Measurements from ENCODE around the gene TEN1.

TEN1 gene

DNA sequence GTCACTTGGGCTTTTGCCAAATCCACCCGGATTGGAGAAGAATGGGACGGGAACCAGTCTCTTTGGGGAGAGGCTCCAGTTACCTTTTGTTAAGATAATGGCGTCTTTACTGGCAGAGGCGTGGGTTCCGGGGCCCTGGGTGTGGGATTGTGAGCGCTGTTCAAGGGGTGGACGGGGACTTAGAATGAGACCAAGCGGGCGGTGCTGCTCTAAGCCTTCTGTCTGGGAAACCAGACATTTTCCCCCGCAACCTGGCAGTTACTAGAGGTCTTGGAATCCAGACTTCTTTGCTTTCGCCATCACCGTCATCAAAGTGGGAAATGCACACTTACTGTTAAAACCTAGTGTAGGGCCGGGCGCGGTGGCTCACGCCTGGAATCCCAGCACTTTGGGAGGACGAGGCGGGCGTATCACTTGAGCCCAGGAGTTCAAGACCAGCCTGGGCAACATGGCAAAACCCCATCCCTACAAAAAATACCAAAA lies 706 bp downstream of the TEN1 start:
- DNase-seq = no peak

DNA sequence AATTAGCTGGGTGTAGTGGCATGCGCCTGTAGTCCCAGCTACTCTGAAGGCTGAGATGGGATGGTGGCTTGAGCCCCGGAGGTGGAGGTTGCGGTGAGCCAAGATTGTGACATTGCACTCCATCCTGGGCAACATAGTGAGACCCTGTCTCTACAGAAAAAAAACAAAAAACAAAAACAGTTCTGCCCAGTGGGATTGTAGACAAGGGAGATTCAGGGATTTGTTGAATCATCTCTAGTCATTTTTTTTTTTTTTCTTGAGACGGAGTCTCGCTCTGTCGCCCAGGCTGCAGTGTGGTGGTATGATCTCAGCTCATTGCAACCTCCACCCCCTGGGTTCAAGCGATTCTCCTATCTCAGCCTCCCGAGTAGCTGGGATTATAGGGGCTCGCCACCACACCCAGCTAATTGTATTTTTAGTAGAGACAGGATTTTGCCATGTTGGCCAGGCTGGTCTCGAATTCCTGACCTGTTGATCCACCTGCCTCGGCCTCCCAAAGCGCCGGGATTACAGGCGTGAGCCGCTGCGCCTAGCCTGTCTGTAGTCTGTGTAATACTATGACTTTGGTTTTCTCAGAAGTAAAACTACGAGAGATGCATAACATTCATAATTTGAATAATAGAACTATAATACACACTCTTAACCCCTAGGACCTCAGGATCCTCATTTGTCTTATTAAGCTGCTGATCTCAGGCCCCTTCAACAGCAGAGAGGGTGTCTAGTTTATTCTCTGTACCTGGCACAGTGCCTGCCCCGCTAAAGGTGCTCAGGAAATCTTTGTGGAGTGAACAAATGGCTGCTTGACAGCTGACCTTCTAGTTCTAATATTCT lies 1.4 kb downstream of the TEN1 start:
- DNase-seq = no peak

DNA sequence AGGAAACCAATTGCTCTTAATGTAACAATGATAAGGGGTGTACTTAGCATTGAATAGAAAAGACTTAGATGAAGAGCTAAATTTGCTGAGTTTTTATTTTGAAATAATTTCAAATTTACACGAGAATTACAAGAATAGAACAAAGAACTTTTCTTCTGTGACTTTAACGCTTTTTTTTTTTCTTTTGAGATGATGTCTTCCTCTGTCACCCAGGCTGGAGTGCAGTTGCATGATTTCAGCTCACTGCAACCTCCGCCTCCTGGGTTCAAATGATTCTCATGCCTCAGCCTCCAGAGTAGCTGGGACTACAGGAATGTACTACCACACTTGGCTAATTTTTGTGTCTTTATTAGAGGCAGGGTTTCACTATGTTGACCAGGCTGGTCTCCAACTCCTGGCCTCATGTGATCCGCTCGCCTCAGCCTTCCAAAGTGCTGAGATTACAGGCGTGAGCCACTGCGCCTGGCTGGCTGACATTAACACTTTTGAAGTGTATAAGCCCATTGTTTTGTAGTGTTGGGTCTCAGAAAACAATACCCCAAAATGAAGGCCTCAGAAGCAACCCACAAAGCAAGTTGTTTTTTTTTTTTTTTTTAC lies 2.1 kb downstream of the TEN1 start:
- DNase-seq = no peak

DNA sequence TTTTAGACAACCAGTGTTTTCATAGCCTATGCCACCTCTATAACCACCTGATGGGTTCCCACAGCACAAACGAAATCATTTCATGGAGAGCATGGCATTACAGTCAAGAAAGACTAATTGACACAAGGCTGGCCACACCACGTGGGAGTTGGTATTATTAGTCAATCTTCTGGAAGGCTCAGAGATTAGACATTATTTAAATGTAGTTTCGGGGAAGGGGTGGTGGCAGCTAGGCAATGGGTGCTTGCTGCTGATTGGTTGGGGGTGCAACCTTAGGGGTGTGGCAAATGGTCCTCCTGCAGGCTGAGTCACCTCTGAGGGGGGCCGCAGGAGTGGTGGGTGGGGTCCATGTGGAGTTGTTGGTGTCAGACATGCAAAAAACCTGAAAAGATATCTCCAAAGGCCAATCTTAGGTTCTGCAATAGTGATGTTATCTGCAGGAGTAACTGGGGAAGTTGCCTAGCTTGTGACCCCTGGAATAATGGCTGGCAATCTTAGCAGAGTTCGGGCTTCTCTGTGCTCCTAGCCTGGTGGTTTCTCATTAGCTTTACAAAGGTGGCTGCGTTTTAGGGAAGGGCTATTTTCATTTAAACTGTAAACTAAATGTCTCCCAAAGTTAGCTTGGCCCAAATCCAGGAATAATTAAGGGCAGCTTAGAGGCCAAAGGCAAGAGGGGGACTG lies 4.6 kb downstream of the TEN1 start:
- no peak for DNase-seq

DNA sequence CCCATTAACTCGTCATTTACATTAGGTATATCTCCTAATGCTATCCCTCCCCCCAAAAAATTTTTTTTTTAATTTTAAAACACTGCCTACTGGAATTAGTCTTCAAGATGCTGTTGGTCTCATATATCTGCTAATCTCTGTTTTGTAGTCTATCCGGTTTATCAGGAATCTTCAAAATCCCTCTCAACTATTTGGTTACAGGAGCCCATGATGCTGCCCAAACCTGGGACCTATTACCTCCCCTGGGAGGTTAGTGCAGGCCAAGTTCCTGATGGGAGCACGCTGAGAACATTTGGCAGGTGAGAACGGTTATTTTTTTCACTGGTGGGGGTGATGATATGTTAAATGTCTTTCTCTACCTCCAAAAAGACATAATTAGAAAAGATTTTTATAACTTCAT lies 6.9 kb downstream of the TEN1 start:
- no peak for DNase-seq

DNA sequence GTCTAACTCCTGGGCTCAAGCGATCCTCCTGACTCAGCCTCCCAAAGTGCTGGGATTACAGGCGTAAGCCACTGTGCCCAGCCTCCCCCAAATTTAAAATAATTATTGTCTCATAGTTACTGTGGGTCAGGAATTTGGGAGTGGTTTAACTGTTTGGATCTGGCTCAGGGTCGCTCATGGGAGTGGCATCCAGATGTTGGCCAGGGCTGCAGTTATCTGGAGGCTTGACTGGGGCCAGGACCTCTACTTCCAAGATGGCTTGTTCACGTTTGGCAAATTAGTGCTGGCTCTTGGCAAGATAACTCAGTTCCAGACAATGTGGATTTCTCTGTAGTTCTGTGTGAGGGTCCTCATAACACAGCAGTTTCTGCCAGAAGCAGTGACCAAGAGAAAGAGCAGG lies 8.0 kb downstream of the TEN1 start:
- no peak for DNase-seq

DNA sequence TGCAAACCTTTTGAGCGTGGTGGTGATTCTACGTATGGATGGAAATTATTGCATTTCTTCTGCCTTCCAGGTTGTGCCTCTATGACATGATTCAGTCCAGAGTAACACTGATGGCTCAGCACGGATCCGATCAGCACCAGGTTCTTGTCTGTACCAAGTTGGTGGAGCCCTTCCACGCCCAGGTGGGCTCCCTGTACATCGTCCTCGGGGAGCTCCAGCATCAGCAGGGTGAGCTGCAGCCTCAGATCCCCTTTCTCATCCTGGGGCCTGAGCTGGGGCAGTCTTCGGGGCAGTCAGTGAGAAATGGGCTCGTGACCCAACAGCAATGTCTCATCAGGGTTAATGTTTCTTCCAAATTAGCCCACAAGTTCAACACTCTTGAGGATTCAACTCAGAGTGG lies 12.4 kb downstream of the TEN1 start:
- no peak for DNase-seq

DNA sequence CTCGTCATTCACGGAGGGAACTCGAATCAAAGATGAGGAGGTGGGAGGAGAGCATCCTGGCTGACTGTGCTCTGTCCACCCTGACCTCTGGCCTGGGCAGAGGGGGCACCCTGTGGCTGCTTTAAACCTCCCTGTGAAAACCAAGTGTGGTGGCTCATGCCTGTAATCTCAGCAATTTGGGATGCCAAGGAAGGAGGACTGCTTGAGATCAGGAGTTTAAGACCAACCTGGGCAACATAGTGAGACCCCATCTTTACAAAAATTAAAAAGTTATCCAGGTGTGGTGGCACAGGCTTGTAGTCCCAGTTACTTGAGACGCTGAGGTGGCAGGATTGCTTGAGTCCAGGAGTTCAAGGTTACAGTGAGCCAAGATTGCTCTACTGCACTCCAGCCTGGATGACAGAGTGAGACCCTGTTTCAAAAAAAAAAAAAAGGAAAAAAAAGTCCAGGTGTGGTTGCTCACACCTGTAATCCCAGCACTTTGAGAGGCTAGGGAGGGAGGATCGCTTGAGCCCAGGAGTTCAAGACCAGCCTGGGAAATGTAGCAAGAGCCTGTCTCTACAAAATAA lies 15.8 kb downstream of the TEN1 start:
- DNase-seq = no peak

DNA sequence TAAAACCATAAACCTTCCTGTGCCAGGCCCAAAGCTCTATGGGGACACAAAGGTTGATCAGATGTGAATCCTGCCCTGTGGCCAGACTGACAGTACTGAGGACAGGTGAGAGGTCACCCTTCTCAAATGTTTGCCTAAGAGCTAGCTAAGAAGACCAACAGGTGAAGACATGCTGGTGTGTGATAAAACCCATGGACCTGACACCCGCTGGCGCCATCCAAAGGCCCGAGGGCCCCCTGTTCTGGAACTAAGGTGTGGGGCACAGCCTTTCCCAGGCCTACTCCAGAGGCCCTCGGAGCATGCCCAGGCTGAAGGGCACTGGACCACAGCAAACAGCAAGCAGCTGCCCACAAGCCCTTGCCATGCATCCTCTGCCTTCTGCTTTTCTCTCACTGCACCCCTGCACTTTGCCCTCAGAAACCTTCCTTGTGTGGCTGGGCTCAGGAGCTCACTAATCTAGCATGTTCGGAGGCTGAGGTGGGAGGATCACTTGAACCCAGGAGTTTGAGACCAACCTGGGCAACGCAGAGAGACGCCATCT lies 16.4 kb downstream of the TEN1 start:
- no peak for DNase-seq

DNA sequence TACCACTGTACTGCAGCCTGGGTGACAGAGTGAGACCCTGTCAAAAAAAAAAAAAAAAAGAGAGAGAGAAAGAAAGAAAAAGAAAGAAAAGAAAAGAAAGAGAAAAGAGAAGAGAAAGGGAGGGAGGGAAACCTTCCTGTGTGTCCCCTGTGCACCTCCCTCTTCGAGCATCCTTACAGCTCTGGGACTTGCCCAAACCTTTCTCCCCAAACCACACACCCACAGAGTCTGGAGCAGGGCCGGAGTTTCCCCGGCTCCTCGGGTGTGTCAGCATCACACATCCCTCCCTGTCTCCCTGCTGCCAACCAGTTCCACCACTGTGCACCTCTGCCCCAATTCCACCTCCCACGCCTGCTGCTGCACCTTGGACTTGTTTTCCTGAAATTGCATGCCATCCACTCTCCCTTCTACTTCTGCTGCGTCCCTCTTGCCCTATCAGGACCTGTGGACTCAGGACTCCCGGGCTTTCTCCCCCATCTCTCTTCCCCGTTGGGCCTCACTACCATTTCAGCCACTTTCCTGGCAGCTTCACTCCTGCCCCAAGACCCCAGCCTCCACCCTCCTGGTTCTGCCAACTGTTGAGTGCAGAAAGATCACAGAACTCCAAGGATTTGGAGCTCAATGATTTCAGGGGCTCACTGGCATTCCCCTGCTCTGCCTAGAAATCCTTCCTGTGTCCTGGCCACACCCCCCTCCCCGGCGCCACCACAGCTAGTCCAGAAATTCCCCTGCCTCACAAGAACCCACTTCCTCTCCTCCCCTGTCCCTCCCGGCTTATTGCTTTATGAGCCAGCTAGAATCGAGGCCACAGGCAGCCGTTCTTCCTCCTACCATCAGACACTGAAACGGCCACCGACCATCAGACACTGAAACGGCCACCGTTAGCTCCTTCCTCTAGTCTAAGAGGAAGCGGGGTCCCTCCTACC lies 17.9 kb downstream of the TEN1 start:
- peak; percentile 86 for DNase-seq

DNA sequence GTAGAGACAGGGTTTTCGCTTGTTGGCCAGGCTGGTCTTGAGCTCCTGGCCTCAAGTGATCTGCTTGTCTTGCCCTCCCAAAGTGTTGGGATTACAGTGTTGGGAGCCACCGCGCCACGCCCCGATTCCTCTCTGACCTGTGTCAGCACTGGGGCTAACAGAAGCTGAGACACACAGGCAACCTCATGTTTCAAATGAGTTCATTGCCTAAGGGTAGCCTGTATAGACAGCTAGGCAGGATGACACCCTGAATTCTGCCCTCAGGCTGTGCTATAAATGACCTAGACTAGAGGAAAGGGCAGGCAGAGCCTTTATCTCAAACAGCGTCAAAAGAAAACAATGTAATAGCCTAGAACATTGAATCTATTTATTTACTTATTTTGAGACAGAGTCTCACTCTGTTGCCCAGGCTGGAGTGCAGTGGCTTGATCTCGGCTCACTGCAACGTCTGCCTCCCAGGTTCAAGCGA lies 19.3 kb downstream of the TEN1 start:
- DNase-seq = no peak

DNA sequence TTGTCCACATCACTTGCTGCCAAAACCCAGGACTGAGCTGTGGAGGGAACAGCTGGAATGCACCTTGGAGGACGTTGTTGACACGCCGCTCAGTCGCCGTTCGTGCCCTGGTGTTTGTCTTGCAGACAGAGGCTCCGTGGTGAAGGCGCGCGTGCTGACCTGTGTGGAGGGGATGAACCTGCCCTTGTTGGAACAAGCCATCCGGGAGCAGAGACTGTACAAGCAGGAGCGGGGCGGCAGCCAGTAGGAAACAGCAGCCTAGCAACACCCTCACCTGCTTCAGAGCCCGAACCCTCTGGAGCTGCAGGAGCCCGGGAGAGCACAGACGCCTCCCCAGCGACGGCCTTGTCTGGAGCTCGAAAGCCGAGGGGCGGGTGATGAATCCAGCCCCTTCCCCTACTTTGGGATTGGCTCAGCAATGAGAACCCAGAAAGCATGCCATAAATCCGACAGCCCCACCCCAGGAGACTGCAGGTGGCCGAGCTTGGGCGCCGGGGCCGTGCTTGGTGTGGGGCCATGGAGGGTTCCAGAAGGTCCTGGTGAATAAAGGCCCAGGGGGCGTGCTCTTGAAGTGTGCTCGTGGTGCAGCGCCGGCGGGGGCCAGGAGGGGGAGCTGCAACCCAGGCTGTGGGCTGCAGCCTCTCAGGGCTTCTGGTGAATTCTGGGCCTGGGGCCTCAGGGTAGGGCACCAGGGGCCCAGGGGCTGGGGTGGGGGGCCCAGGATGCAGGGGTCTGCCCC lies 21.1 kb downstream of the TEN1 start:
- DNase-seq = peak; percentile 60

DNA sequence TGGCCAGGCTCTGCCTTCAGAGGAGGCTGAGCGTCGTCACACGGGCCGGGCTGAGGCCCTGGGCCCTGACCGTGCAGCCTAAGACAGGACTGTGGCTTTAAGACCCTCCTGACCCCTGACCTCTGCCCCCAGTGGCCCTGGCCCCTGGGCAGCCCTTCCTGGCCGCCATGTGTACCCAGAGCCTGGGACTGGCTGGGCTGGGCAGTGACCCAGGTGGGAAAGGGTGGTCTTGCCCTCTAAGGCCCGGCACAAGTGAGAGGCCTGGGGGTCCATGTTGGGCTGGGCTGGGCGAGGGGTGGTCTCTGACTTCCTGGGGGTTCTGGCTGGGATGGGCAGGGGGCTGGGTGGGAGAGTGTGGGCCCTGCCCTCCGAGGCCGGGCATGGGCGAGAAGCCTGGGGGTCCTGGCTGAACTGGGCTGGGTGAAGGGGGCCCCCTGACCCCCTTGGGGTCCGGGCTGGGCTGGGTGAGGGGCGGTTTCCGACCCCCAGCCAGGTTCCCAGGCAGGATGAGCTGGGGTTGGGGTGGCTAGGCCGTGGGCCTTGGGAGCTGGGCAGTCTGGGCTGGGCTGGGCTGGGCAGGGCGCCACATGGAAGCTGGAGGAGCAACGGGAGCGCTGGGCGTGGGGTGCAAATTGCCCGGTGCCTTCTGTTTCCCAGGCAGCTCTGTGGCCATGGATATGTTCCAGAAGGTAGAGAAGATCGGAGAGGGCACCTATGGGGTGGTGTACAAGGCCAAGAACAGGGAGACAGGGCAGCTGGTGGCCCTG lies 21.9 kb downstream of the TEN1 start, which contains the start of gene CDK3:
CDK3 (plus strand) TSS at position 101 of the 767 bp plus-strand sequence; CDS start at position 672, 571 bp downstream.
- no peak for DNase-seq

DNA sequence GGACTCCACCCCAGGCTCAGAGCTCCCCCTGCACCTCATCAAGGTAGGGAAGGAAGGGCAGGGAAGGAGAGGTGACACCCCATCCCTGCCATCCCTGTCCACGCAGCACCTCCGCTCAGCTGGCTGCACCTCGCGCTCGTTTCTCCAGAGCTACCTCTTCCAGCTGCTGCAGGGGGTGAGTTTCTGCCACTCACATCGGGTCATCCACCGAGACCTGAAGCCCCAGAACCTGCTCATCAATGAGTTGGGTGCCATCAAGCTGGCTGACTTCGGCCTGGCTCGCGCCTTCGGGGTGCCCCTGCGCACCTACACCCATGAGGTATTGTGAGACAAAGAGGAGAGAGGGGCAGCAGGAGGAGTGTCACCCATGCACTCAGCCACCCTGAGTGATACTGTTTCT lies 23.1 kb downstream of the TEN1 start:
- no peak for DNase-seq

DNA sequence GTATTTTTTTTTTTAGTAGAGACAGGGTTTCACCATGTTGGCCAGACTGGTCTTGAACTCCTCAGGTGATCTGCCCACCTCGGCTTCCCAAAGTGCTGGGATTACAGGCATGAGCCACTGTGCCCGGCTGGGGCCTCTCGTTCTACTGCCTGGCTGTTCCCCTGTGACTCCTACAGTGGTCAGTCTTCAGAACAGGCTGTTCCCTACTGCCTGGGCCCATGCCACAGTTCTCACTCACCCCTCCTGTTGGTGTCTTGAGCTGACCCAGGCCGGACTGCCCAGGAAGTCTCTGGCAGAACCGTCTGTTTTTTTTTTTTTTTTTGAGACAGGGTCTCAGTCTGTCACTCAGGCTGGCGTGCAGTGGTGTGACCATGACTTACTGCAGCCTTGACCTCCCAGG lies 24.9 kb downstream of the TEN1 start:
- DNase-seq = no peak

DNA sequence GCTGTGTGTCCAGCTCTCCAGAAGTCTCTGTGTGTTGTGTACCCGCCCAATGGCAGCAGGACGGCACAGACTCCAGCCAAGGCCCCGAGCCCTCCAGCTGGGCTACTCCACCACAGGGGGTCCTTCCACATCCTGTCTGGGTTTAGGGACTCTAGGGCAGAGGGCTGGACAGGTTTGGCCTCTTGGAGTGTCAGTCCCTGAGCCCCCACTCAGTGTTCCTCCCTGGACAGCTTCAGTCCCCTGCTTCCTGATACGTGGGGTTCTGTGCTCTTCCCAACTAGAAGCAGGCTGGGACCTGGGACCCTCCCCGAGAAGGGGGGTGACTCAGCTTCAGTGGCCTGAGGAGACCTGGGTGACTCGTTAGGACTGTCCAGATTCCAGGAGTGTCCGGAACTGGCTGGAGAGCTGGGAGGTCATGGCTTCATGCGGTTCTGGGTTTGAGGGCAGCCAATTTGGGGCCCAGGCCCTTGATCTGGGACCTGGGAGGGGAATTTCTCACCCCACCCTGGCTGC lies 25.8 kb downstream of the TEN1 start:
- DNase-seq = no peak

DNA sequence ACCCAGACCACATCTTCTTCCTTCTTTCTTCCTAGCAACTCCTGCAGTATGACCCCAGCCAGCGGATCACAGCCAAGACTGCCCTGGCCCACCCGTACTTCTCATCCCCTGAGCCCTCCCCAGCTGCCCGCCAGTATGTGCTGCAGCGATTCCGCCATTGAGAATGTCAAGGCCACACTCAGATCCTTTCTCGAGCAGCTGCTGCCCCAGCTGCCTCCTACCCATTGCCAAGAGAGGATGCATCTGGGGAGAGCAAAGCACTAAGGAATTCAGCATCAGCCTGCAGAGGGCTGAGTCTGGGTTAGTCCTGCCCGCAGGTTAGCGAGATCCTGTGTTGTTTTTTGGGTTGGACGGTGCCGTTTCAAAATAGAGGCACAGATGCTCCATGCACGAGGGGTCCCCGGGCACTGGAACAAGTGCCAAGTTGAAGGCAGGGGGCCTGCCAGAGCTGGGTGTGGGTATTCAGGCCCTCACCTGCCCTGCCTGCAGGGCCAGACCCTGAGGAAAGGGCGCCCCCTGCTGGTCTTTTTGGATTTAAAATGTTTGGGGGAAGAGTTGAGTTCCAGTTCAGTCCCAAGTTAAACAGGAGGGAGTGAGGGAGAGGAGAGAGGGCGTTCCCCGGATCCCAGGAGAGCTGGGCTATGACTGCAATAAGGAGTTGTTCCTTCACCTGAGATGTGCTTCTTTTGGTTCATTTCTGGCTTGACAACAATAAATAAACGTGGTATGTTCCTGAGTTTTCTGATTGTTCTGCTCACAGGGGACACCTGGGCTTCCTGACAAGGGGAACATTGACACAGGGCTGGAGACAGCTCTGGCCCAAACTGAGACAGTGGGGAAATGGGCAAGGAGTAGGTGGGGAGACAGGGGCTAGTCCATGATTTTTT lies 26.5 kb downstream of the TEN1 start:
- DNase-seq = peak; percentile 40

DNA sequence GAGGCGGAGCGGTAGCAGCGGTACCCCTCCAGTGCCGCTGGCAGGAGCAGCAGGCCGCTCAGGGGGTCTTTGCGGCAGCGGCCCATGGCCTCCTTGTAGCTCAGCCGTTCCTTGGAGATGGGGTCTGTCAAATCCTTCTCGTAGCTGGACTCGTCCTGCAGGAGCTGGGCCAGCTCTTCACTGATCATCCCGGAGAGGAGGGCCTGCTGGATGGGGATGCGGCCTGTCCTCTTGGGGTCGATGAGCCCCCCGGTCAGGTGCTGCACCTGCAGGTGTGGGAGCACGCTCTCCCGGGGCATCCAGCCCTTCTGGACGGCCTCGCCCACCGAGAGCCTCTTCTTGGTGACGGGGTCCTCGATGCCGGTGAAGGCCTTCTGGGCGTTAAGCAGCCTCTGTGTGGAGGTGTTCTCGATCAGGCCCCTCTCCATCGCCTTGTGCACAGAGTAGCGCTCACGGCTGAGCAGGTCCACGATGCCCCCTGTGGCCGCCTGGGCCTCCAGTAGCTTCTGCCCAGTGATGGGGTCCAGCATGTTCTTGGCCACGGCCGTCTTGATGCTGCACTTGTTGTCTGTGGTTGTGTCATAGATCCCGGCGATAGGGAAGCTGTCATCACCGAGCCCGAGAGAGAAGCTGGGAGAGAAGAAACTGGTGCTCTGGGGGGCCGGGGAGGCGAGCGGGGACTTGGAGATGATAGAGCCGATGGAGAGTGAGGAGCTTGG lies 28.2 kb downstream of the TEN1 start:
- DNase-seq = no peak

DNA sequence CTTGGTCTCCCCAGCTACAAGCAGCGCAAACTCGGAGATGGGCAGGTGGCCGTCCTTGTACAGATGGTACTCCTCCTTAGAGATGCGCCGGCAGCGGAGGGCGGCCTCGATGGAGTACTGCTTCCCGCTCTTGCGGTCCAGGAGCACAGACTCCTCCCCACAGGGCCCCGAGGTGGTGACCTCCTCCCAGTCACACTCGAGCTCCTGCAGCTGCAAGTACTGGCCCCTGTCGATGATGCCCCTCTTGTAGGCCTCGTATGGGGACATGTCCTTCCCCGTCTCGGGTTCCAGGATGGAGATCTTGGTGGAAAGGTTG lies 28.8 kb downstream of the TEN1 start:
- no peak for DNase-seq
